ENCODE results near the gene FOXP4.

The FOXP4 gene

GRCh38 chr6:41622206-41622988 lies 76.2 kb downstream of the FOXP4 start:
- FAIRE-seq (no peak), DNase-seq (ENCODE audit: insufficient read length, low spot score) (no peak)

GRCh38 chr6:41623330-41623729 lies 77.1 kb downstream of the FOXP4 start:
- FAIRE-seq (no peak), DNase-seq (ENCODE audit: insufficient read length, low spot score) (no peak)

- FAIRE-seq (no peak), DNase-seq (ENCODE audit: insufficient read length, low spot score) (no peak)
These were observed 78.6 kb downstream of the FOXP4 start for GRCh38 chr6:41624621-41625380.

- DNase-seq (ENCODE audit: insufficient read length, low spot score), result no peak
- FAIRE-seq, result no peak
These were observed 79.3 kb downstream of the FOXP4 start for GRCh38 chr6:41625442-41625841.

- FAIRE-seq (no peak), DNase-seq (ENCODE audit: insufficient read length, low spot score) (no peak)
These were observed 79.8 kb downstream of the FOXP4 start for GRCh38 chr6:41626022-41626421.

- no peak for DNase-seq (ENCODE audit: insufficient read length, low spot score)
- no peak for FAIRE-seq
These were observed 80.7 kb downstream of the FOXP4 start for GRCh38 chr6:41626917-41627316.

- FAIRE-seq, result no peak
These were observed 82.9 kb downstream of the FOXP4 start for GRCh38 chr6:41629128-41629527.

GRCh38 chr6:41630069-41630468 lies 83.9 kb downstream of the FOXP4 start:
- no peak for DNase-seq (ENCODE audit: insufficient read length, low spot score)
- FAIRE-seq, result no peak

More at GRCh38 chr6:41629128-41629527, 82.9 kb downstream of the FOXP4 start:
- DNase-seq (ENCODE audit: insufficient read length, low spot score), result no peak

- FAIRE-seq (no peak), DNase-seq (ENCODE audit: insufficient read length, low spot score) (no peak)
These were observed 84.8 kb downstream of the FOXP4 start for GRCh38 chr6:41630946-41631345.

GRCh38 chr6:41633056-41633634 lies 87.0 kb downstream of the FOXP4 start:
- DNase-seq (ENCODE audit: insufficient read length, low spot score) (no peak), FAIRE-seq (no peak)

GRCh38 chr6:41634657-41635056 lies 88.5 kb downstream of the FOXP4 start:
- no peak for FAIRE-seq
- DNase-seq (ENCODE audit: insufficient read length, low spot score), result no peak

GRCh38 chr6:41635365-41635764 lies 89.2 kb downstream of the FOXP4 start:
- DNase-seq (ENCODE audit: insufficient read length, low spot score) (no peak), FAIRE-seq (no peak)

GRCh38 chr6:41636833-41637193 lies 90.6 kb downstream of the FOXP4 start:
- FAIRE-seq, result no peak
- no peak for DNase-seq (ENCODE audit: insufficient read length, low spot score)

GRCh38 chr6:41637194-41638001 lies 91.2 kb downstream of the FOXP4 start:
- DNase-seq (ENCODE audit: insufficient read length, low spot score) (no peak), FAIRE-seq (no peak)

- no peak for DNase-seq (ENCODE audit: insufficient read length, low spot score)
- no peak for FAIRE-seq
These were observed 92.1 kb downstream of the FOXP4 start, which contains the start of gene MDFI for GRCh38 chr6:41638002-41638934. Gene MDFI, plus strand, starts transcription at chr6:41638468. Its CDS starts 282 bp downstream, at chr6:41638750.

GRCh38 chr6:41638935-41639808 lies 93.0 kb downstream of the FOXP4 start:
- FAIRE-seq, result no peak
- DNase-seq (ENCODE audit: insufficient read length, low spot score), result no peak

- DNase-seq (ENCODE audit: insufficient read length, low spot score) (no peak), FAIRE-seq (no peak)
These were observed 93.7 kb downstream of the FOXP4 start for GRCh38 chr6:41639809-41640371.

- no peak for FAIRE-seq
- no peak for DNase-seq (ENCODE audit: insufficient read length, low spot score)
These were observed 94.2 kb downstream of the FOXP4 start for GRCh38 chr6:41640426-41640825.

Measured in GM19239 (cell line).